Karpas-422 (cell line): Measurements from ENCODE around the gene EPHA7. TPM values are rescaled to one million over a fixed set of nuclear protein-coding genes. Genes with fewer than 3 reads are reported as not detected.

Source experiments
- DNase-seq: peaks from one replicate; pipeline ENCODE4 v3.0.0-alpha.2; 2015
- H2AFZ ChIP-seq: fragments of 200-600 bp; sonication (generic); 2 replicates; pipeline ENCODE4 v1.6.1; 2014; ENCODE audit warnings: antibody characterized with exemption, low read length, mixed read lengths
- H3K27ac ChIP-seq: fragments of 200-600 bp; sonication (generic); 2 replicates; pipeline ENCODE4 v1.5.1; 2014; ENCODE audit warnings: mild to moderate bottlenecking, low read length, moderate library complexity
- H3K27me3 ChIP-seq: fragments of 200-600 bp; sonication (generic); 2 replicates; pipeline ENCODE4 v1.6.1; 2014; ENCODE audit warnings: low read length, mixed read lengths
- H3K36me3 ChIP-seq: fragments of 200-600 bp; sonication (generic); 2 replicates; pipeline ENCODE4 v1.6.1; 2014; ENCODE audit warnings: low read length, mixed read lengths; ENCODE audit not compliant: insufficient read depth
- H3K4me1 ChIP-seq: fragments of 200-600 bp; sonication (generic); 2 replicates; pipeline ENCODE4 v1.6.1; 2014; ENCODE audit warnings: mild to moderate bottlenecking, low read length, mixed read lengths
- H3K4me2 ChIP-seq: fragments of 200-600 bp; sonication (generic); 2 replicates; pipeline ENCODE4 v1.6.1; 2014; ENCODE audit warnings: low read length, low read depth, mild to moderate bottlenecking; ENCODE audit not compliant: poor library complexity, severe bottlenecking
- H3K4me3 ChIP-seq: fragments of 200-600 bp; sonication (generic); 2 replicates; pipeline ENCODE4 v1.5.1; 2014; ENCODE audit warnings: mild to moderate bottlenecking, antibody characterized with exemption, low read length, mixed read lengths
- H3K79me2 ChIP-seq: fragments of 200-600 bp; sonication (generic); 2 replicates; pipeline ENCODE4 v1.6.1; 2014; ENCODE audit warnings: mild to moderate bottlenecking, low read length, mixed read lengths
- H3K9ac ChIP-seq: fragments of 200-600 bp; sonication (generic); 2 replicates; pipeline ENCODE4 v1.6.0; 2014; ENCODE audit warnings: low read length
- H3K9me2 ChIP-seq: fragments of 200-600 bp; sonication (generic), shearing (Covaris generic); replicated peaks from 2 replicates; pipeline ENCODE4 v1.6.0; 2014; ENCODE audit warnings: mild to moderate bottlenecking, low read length, moderate library complexity; ENCODE audit not compliant: insufficient read depth
- H3K9me3 ChIP-seq: fragments of 300-700, 200-600 bp; sonication (generic); 2 replicates; pipeline ENCODE4 v1.6.1; 2014; ENCODE audit warnings: low read length, mixed read lengths
- H4K20me1 ChIP-seq: fragments of 200-600 bp; sonication (generic); 2 replicates; pipeline ENCODE4 v1.6.1; 2014; ENCODE audit warnings: mild to moderate bottlenecking, antibody characterized with exemption, low read length, low read depth; ENCODE audit not compliant: insufficient read depth
- total RNA-seq: library from RNA; depleted of rRNA; stranded (reverse); fragments of >200 nt; shearing (Covaris generic); gene quantifications from 2 replicates; pipeline ENCODE4 v1.2.3, GENCODE V29; 2014; ENCODE audit warnings: low replicate concordance

Gene EPHA7
- total RNA-seq, 1 experiment from 2014 or later: not detected

- no peak overlapping the region for H3K27ac ChIP-seq
- no peak overlapping the region for H3K9ac ChIP-seq
- no peaks in the 10 kb centered on the region for H3K9me2 ChIP-seq
- H3K4me1 ChIP-seq: no peaks in the 10 kb centered on the region
- no peaks in the 10 kb centered on the region for H3K27me3 ChIP-seq
- no peaks in the 10 kb centered on the region for H3K36me3 ChIP-seq
- peaks cover 19% of the 10 kb centered on the region for H3K9me3 ChIP-seq
- no peak for DNase-seq
- H3K79me2 ChIP-seq: no peaks in the 10 kb centered on the region
- H3K4me3 ChIP-seq: no peak overlapping the region
- H2AFZ ChIP-seq: no peak overlapping the region
- no peak overlapping the region for H3K4me2 ChIP-seq
- no peaks in the 10 kb centered on the region for H4K20me1 ChIP-seq
These were observed 91.5 kb downstream of the EPHA7 start for GRCh38 chr6:93327857-93328256.

- DNase-seq: no peak
- Histone ChIP-seq H3K9ac (no peak overlapping the region), H3K36me3 (no peaks in the 10 kb centered on the region), H3K4me3 (no peak overlapping the region), H2AFZ (no peak overlapping the region), H3K27ac (no peak overlapping the region), H3K4me1 (no peaks in the 10 kb centered on the region), H3K9me3 (peaks cover 33% of the 10 kb centered on the region), H3K27me3 (no peaks in the 10 kb centered on the region), H3K79me2 (no peaks in the 10 kb centered on the region), H3K9me2 (no peaks in the 10 kb centered on the region), H3K4me2 (no peak overlapping the region), H4K20me1 (no peaks in the 10 kb centered on the region)
These were observed 93.6 kb downstream of the EPHA7 start for GRCh38 chr6:93325761-93326160.

DNA sequence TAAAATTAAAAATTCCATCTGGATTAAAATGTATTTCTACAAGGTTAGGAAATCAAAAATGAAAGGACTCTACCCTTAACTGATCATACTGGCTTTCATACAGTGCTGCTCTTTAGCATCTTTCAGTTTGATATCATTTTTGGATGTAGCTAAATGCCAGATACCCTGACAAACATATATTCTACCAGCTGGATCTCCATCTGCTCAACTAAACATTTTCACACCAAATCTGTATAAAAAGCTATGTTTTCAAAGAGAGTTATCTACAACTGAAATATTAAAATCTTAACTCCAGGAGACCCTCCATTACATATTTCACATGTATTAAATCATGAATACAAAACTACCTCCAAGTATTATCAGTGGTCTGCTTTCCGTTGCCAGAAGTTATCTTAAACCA, 95.7 kb downstream of the EPHA7 start:
- no peak for DNase-seq
- Histone ChIP-seq H2AFZ (no peak overlapping the region), H3K9me3 (peaks cover 32% of the 10 kb centered on the region), H3K36me3 (no peaks in the 10 kb centered on the region), H3K4me2 (no peak overlapping the region), H3K4me3 (no peak overlapping the region), H3K9ac (no peak overlapping the region), H3K9me2 (no peaks in the 10 kb centered on the region), H4K20me1 (no peaks in the 10 kb centered on the region), H3K27me3 (no peaks in the 10 kb centered on the region), H3K4me1 (no peaks in the 10 kb centered on the region), H3K79me2 (no peaks in the 10 kb centered on the region), H3K27ac (no peak overlapping the region)

GRCh38 chr6:93322651-93323050, 96.7 kb downstream of the EPHA7 start:
- H3K4me3 ChIP-seq: no peak overlapping the region
- H2AFZ ChIP-seq: no peak overlapping the region
- H3K27ac ChIP-seq: no peak overlapping the region
- no peak for DNase-seq
- H3K79me2 ChIP-seq: no peaks in the 10 kb centered on the region
- H3K4me2 ChIP-seq: no peak overlapping the region
- no peak overlapping the region for H3K9ac ChIP-seq
- no peaks in the 10 kb centered on the region for H3K27me3 ChIP-seq
- no peaks in the 10 kb centered on the region for H3K9me2 ChIP-seq
- H3K4me1 ChIP-seq: no peaks in the 10 kb centered on the region
- peaks cover 29% of the 10 kb centered on the region for H3K9me3 ChIP-seq
- H4K20me1 ChIP-seq: no peaks in the 10 kb centered on the region
- no peaks in the 10 kb centered on the region for H3K36me3 ChIP-seq

- Histone ChIP-seq H3K4me2 (no peak overlapping the region), H3K79me2 (no peaks in the 10 kb centered on the region), H3K36me3 (no peaks in the 10 kb centered on the region), H3K9me2 (no peaks in the 10 kb centered on the region), H3K9ac (no peak overlapping the region), H3K27me3 (no peaks in the 10 kb centered on the region), H3K4me1 (no peaks in the 10 kb centered on the region), H4K20me1 (no peaks in the 10 kb centered on the region), H3K4me3 (no peak overlapping the region), H2AFZ (no peak overlapping the region), H3K27ac (no peak overlapping the region), H3K9me3 (peaks cover 28% of the 10 kb centered on the region)
- no peak for DNase-seq
These were observed 100.1 kb downstream of the EPHA7 start for GRCh38 chr6:93319304-93319703.

DNA sequence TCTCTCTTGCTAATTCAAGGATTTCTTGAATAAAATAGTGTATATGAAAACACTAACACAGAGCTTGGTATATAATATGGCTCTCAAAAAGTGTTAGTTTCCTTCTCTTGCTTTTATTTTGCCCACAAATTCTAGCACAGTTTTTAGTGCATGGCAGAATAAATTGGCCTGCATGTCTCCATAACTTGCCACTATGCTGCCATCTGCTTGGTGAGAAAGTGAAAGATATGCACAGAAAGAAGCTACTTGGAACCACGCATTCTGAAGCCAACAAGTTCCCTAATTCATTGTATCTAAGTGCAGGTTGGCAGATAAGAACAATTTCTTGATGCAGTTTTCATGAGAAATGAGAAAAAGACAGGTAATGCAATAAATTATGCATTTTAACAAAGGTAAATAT, 101.2 kb downstream of the EPHA7 start:
- Histone ChIP-seq H3K9ac (no peak overlapping the region), H3K4me3 (no peak overlapping the region), H2AFZ (no peak overlapping the region), H4K20me1 (no peaks in the 10 kb centered on the region), H3K4me2 (no peak overlapping the region), H3K27me3 (no peaks in the 10 kb centered on the region), H3K4me1 (no peaks in the 10 kb centered on the region), H3K79me2 (no peaks in the 10 kb centered on the region), H3K36me3 (no peaks in the 10 kb centered on the region), H3K9me3 (peaks cover 29% of the 10 kb centered on the region; the same call in 1 of the 2 replicates), H3K9me2 (no peaks in the 10 kb centered on the region), H3K27ac (no peak overlapping the region)
- no peak for DNase-seq

DNA sequence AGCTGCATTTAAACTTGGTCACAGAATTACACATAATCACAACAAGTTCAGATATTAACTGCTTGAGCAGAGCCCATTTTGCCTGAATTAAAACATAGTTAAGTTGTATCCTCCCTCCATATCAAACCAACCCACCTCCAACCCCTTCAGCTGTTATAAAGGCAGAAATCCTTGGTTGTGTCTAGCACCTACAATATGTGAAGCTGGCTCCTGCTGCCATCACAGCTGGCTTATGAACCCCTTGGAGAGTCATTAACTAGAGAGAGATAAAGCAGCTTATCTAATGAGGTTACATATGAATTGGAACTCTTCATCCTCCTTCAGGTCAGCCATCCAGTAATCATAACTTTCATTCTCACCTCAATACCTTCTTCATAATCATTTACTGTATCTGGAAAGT, 101.8 kb downstream of the EPHA7 start:
- Histone ChIP-seq H3K4me3 (no peak overlapping the region), H3K4me2 (no peak overlapping the region), H3K36me3 (no peaks in the 10 kb centered on the region), H3K27me3 (no peaks in the 10 kb centered on the region), H2AFZ (no peak overlapping the region), H3K9me2 (no peaks in the 10 kb centered on the region), H3K9ac (no peak overlapping the region), H3K9me3 (peaks cover 27% of the 10 kb centered on the region; the same call in 1 of the 2 replicates), H4K20me1 (no peaks in the 10 kb centered on the region), H3K4me1 (no peaks in the 10 kb centered on the region), H3K27ac (no peak overlapping the region), H3K79me2 (no peaks in the 10 kb centered on the region)
- no peak for DNase-seq

- no peaks in the 10 kb centered on the region for H3K27me3 ChIP-seq
- peaks cover 3% of the 10 kb centered on the region for H3K9me3 ChIP-seq
- DNase-seq: no peak
- no peak overlapping the region for H2AFZ ChIP-seq
- no peaks in the 10 kb centered on the region for H3K36me3 ChIP-seq
- no peaks in the 10 kb centered on the region for H3K4me1 ChIP-seq
- H3K4me3 ChIP-seq: no peak overlapping the region
- no peaks in the 10 kb centered on the region for H3K9me2 ChIP-seq
- H3K9ac ChIP-seq: no peak overlapping the region
- no peak overlapping the region for H3K27ac ChIP-seq
- H4K20me1 ChIP-seq: no peaks in the 10 kb centered on the region
- H3K4me2 ChIP-seq: no peak overlapping the region
- H3K79me2 ChIP-seq: no peaks in the 10 kb centered on the region
These were observed 111.6 kb downstream of the EPHA7 start for GRCh38 chr6:93307505-93308409.
